ENCODE data around the gene SF3A2. TPM values are rescaled to one million over a fixed set of nuclear protein-coding genes. Genes with fewer than 3 reads are reported as not detected.

The SF3A2 gene
- total and polyA plus RNA-seq, 10 of the 15 experiments (the other 5 are each of a cell fraction or from before 2014, with no cell fraction given): 0.33 to 143 (median 30.6) TPM

DNA sequence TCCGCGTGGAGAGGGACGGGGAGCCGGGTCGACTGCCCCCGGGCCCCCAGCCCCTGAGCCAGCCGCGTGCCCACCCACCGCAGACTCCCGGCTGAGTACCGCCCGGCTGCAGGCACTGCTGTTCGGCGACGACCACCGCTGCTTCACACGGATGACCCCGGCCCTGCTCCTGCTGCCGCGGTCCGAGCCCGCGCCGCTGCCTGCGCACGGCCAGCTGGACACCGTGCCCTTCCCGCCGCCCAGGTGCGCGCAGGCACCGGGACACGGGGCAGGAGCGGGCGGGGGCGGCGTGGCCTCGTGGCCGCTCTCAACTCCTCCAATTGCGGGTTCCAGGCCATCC lies 14.1 kb downstream of the SF3A2 start:
- BruUV-seq (replicated peaks): no TSS peak
- RAD21 ChIA-PET (ENCODE audit: unreplicated experiment): no interaction called here
- in situ Hi-C loops (cut with MboI) (no loop called here), intact Hi-C loops (cut with micrococcal nuclease; ENCODE audit: unreplicated experiment) (no loop called here)
- Histone ChIP-seq H3K9me3 (replicated peaks; ENCODE audit: control insufficient read depth, insufficient read depth, low read length) (no peaks in the 10 kb centered on the region; the same call in 2 of the 3 replicates), H3K79me2 (ENCODE audit: control insufficient read depth, insufficient read depth, low read length) (no peaks in the 10 kb centered on the region), H3K4me1 (ENCODE audit: control insufficient read depth, insufficient read depth, low read length) (no peaks in the 10 kb centered on the region; the same call in 1 of the 2 replicates), H4K20me1 (ENCODE audit: control insufficient read depth, insufficient read depth) (no peaks in the 10 kb centered on the region), H3K4me3 (no peak overlapping the region), H2AFZ (ENCODE audit: control insufficient read depth, low read depth, low read length) (no peak overlapping the region), H3K9ac (ENCODE audit: control insufficient read depth, insufficient read depth, low read length) (no peak overlapping the region), H3K27me3 (replicated peaks in 1 of 2; ENCODE audit: control insufficient read depth in 2 of 2, insufficient read depth in 2 of 2, low read length in 1 of 2) (peaks cover 14 to 19% of the 10 kb centered on the region in 2 experiments; a peak in 3 of 4 replicates), H3K27ac (ENCODE audit: control insufficient read depth, insufficient read depth) (no peak overlapping the region), H3K4me2 (ENCODE audit: control insufficient read depth, insufficient read depth) (no peak overlapping the region), H3K36me3 (ENCODE audit: control insufficient read depth in 2 of 2, insufficient read depth in 2 of 2, low read length in 1 of 2) (peaks cover 0 to 26% of the 10 kb centered on the region in 2 experiments; a peak in 2 of 4 replicates)
- WGBS (ENCODE audit: insufficient coverage, insufficient replicate concordance, low lambda C conversion rate, missing lambda C conversion rate): 51% methylated on average over 30 of the region's 40 CpGs
- DNase-seq (ENCODE audit: low read depth, low spot score) (no peak), FAIRE-seq (no peak), ATAC-seq (no peak)
- TF ChIP-seq SRF (IDR thresholded peaks at IDR 0.05; ENCODE audit: low read depth in 2 of 2, low read length in 2 of 2) (no peak), GABPA (IDR thresholded peaks at IDR 0.05; ENCODE audit: low read depth) (no peak), ZNF207 (IDR thresholded peaks at IDR 0.05; ENCODE audit: borderline replicate concordance) (no peak), MXI1 (IDR thresholded peaks at IDR 0.05; ENCODE audit: low read depth, low read length) (no peak), EGR1 (IDR thresholded peaks at IDR 0.05; ENCODE audit: borderline replicate concordance in 1 of 2, low read depth in 2 of 2, low read length in 2 of 2) (no peak), EED (IDR thresholded peaks at IDR 0.05; ENCODE audit: low read depth) (no peak), SIN3A (IDR thresholded peaks at IDR 0.05; ENCODE audit: low read depth, low read length) (no peak), ZNF622 (IDR thresholded peaks at IDR 0.05) (no peak), SUPT20H (IDR thresholded peaks at IDR 0.05; ENCODE audit: borderline replicate concordance, control insufficient read depth, low read depth, low read length) (no peak), CBX5 (IDR thresholded peaks at IDR 0.05; ENCODE audit: low read depth) (no peak), KAT2A (conservative IDR thresholded peaks at IDR 0.05; ENCODE audit: control insufficient read depth, low read depth, low read length) (no peak), IKZF2 (IDR thresholded peaks at IDR 0.05) (no peak), CEBPB (IDR thresholded peaks at IDR 0.05; ENCODE audit: borderline replicate concordance in 1 of 2, low read depth in 2 of 2, low read length in 2 of 2) (no peak), IKZF1 (conservative IDR thresholded peaks at IDR 0.05) (no peak), BHLHE40 (IDR thresholded peaks at IDR 0.05; ENCODE audit: borderline replicate concordance in 1 of 2, low read depth in 2 of 2, low read length in 1 of 2) (no peak), ESRRA (IDR thresholded peaks at IDR 0.05; ENCODE audit: low read length) (no peak)
- TF ChIP-seq, protein P1, sequence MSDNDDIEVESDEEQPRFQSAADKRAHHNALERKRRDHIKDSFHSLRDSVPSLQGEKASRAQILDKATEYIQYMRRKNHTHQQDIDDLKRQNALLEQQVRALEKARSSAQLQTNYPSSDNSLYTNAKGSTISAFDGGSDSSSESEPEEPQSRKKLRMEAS (IDR thresholded peaks at IDR 0.05; ENCODE audit: low read depth, low read length): no peak
- TF ChIP-seq, protein P2, sequence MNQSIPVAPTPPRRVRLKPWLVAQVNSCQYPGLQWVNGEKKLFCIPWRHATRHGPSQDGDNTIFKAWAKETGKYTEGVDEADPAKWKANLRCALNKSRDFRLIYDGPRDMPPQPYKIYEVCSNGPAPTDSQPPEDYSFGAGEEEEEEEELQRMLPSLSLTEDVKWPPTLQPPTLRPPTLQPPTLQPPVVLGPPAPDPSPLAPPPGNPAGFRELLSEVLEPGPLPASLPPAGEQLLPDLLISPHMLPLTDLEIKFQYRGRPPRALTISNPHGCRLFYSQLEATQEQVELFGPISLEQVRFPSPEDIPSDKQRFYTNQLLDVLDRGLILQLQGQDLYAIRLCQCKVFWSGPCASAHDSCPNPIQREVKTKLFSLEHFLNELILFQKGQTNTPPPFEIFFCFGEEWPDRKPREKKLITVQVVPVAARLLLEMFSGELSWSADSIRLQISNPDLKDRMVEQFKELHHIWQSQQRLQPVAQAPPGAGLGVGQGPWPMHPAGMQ (IDR thresholded peaks at IDR 0.05; ENCODE audit: borderline replicate concordance): no peak
- TF ChIP-seq, protein P3, sequence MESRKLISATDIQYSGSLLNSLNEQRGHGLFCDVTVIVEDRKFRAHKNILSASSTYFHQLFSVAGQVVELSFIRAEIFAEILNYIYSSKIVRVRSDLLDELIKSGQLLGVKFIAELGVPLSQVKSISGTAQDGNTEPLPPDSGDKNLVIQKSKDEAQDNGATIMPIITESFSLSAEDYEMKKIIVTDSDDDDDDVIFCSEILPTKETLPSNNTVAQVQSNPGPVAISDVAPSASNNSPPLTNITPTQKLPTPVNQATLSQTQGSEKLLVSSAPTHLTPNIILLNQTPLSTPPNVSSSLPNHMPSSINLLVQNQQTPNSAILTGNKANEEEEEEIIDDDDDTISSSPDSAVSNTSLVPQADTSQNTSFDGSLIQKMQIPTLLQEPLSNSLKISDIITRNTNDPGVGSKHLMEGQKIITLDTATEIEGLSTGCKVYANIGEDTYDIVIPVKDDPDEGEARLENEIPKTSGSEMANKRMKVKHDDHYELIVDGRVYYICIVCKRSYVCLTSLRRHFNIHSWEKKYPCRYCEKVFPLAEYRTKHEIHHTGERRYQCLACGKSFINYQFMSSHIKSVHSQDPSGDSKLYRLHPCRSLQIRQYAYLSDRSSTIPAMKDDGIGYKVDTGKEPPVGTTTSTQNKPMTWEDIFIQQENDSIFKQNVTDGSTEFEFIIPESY (IDR thresholded peaks at IDR 0.05): no peak
- POLR2A ChIA-PET: no interaction called here
- CTCF ChIA-PET: no interaction called here
- SMC1A ChIA-PET (ENCODE audit: uncharacterized antibody, unreplicated experiment): no interaction called here
